ENCODE measurements around the gene RNF41.

RNF41 gene

DNA sequence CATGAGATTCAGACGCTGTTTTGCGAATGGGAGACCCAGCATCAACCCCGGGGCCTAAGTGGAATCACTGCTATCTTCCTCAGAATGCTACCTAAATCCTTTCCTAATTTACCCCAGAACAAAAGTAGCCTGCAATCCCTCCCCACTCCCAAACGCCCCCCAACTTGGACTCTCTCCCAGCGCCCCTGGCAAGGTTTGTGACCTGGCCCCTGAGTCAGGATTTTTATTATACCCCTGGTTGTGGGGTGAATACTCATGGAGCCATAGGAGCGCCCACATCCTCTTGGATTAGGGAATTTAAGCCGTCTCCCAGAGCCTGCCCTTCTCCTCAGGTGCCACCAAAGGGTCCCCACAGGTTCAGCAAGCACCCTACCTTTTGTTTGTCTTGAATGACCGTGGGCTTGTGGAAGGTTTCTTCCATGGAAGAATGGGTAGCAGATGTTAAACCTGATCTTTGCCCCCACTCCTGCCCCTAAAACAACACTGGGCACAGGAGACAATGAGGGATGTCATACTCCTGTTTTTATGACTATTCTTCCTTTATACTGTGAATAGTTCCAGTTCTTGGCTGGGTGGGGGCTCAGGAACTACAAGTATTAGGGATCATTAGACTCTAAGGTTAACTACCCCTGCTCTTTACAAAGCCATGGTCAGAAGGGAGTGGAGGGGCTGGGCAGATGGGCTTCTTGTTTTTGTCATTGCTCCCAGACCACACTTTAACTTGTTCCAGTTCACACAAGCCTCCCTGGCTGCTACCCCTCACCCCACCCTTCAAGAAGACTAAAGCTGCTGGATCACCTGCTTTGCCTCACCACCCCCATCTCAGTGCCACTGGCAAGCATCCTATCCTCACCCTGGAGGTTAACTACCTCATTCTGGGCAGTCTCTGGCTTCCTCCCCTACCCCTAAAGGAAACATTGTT is 68.7 kb downstream of the RNF41 start:
- DNase-seq (ENCODE audit: low spot score): no peak

All from AG08396 (cell line).